Stimulated activated naive CD4-positive, alpha-beta T cell (primary cell): ENCODE results near the gene WDR64.
"Not testable (repeated sequence)": the region's sequence is repeated elsewhere in the genome, so short reads cannot be mapped to it uniquely, and the experiment has no call there.

Source experiments
- DNase-seq, 6 experiments: peaks; one replicate each; lab custom pipeline; 2025; lab: John Stamatoyannopoulos, UW

WDR64 gene

GRCh38 chr1:241701483-241702295 is 49.6 kb downstream of the WDR64 start:
- DNase-seq, result no peak

GRCh38 chr1:241702442-241703373 is 50.6 kb downstream of the WDR64 start:
- DNase-seq, result no peak

GRCh38 chr1:241703739-241704138 is 51.7 kb downstream of the WDR64 start:
- not testable (repeated sequence) for DNase-seq

DNA sequence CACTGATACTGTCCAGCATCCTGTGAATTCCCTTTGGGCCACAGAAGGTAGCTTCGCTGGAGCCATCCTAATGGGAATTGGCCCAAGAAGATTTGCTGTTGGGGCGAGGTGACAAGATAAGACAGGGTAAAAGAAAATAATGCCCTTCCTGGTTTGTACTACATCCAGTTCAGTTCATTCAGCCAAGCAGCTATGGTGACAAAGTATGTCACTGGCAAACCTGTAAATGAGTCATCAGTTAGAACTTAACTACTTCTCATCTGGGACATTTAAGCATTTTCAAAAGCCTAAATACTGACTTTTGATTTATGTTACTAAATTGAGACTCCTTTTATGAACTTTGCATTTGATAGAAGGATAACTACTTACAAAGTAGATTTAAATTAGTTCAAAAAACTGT is 54.2 kb downstream of the WDR64 start:
- no peak for DNase-seq

- DNase-seq, result peak in 4 of 6 experiments; percentile 2 to 41 (median 18)
These were observed 54.9 kb downstream of the WDR64 start for GRCh38 chr1:241706967-241707366.

GRCh38 chr1:241707442-241707841 is 55.4 kb downstream of the WDR64 start:
- no peak for DNase-seq

- no peak for DNase-seq
These were observed 59.2 kb downstream of the WDR64 start for GRCh38 chr1:241711326-241711725.

DNA sequence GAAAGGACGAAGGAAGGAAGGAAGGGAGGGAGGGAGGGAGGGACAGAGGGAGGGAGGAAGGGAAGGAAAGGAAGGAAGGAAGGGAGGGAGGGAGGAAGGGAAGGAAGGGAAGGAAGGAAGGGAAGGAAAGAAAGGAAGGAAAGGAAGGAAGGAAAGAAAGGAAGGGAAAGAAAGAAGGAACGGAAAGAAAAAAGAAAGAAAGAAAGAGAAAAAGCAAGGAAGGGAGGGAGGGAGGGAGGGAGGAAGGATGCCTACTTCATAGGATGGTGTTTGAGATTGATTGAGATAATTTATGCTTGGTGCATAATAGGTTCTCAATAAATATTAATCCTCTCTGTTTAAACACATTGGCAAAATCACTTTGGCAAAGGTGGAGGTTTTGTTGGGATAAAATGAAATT is 61.2 kb downstream of the WDR64 start:
- DNase-seq, result no peak

- DNase-seq, result no peak
These were observed 62.5 kb downstream of the WDR64 start for GRCh38 chr1:241714321-241715218.

GRCh38 chr1:241715435-241715834 is 63.4 kb downstream of the WDR64 start:
- no peak for DNase-seq

GRCh38 chr1:241715956-241716355 is 63.9 kb downstream of the WDR64 start:
- no peak for DNase-seq

GRCh38 chr1:241716915-241717656 is 65.0 kb downstream of the WDR64 start:
- peak in 2 of 6 experiments; percentile 4 to 9 for DNase-seq

GRCh38 chr1:241717975-241718374 is 65.9 kb downstream of the WDR64 start:
- no peak for DNase-seq

- no peak for DNase-seq
These were observed 68.9 kb downstream of the WDR64 start for GRCh38 chr1:241721011-241721410.

DNA sequence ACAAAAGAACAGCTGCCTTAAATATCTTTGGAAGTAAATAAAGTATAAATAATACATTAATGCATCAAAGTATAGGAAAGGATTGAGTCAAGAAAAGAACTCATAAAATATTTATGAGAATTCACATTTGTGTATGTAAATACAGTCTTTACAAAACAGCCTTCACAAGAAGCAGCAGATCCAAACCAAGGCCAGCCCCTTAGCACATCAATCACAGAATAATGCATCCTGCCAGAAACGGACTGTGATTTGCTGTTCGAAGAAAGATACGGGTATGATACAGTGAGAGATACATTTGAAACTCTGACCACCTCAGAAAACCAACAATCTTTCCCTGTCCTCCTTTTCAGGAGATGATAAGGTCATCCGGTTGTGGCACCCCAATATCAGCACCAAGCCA is 70.9 kb downstream of the WDR64 start:
- DNase-seq, result no peak

DNA sequence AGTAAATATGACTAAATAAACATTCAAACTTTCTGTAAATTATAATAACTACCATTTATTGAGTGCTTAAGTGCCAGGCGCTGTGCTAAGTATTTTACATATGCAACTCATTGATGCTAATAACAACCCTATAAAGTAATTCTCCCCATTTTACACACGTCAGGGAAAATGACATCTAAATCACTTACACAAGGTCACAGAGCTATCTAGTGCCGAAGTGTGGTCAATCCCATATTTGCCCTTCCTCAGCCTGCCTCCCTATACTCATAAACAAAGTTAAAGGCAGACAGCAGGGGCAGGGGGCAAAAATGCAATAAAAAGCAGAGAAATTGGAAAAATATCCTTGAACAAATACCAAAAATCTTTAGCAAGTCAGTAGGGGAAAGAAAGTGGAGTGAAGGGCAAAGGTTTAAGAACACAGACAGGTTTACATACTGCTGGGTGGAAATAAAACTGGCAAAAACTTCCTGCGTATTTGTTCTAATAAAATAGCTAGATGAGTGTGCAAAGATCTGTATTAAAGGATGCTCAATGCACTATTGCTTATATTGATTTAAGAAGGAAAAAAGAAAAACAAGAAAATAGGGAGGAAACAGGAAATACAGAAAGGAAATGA is 72.8 kb downstream of the WDR64 start:
- no peak for DNase-seq

DNA sequence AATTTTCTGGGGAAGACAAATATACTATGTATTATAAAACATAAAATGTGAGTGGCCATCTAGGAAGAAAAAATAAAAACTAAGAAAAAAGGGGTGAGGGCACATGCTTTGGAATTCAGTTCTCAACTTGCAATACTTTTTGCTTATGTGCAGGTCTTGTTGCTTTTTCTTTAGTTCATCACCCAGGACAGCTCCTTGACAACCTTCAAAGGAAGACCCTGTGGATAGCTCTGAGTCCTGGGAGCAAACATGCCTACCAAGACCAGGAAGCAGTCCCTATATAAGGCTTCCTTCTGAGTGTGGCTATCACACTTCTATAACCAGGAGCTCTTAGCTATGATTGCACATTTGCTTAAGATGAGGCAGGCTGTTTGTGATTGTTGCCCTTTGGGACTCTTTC is 78.0 kb downstream of the WDR64 start:
- no peak for DNase-seq

- DNase-seq, result no peak
These were observed 81.8 kb downstream of the WDR64 start for GRCh38 chr1:241733899-241734298.

- no peak for DNase-seq
These were observed 82.5 kb downstream of the WDR64 start for GRCh38 chr1:241734533-241734932.

- not testable (repeated sequence) for DNase-seq
These were observed 83.4 kb downstream of the WDR64 start for GRCh38 chr1:241735493-241735926.

DNA sequence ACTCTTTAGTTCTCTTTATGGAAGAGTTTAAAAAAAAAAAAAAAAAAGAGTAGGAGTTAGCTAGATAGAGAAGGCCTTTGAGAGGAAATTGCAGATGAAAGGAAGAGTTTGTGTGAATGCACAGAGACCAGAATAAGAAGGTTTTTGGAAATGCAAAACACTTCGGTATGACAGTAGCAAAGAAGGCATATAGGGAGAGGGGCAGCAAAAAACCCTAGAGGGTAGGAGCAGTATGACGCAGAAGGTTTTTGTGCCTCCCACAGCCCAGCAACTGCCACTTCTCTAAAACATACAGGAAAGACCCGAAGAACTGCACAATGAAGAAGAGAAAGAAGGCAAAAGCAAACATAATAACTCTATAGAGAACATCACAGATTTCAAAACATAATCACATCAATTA is 84.3 kb downstream of the WDR64 start:
- no peak for DNase-seq
